K562 (cell line): ENCODE data around the gene C4orf51. TPM values are rescaled to one million over a fixed set of nuclear protein-coding genes. Genes with fewer than 3 reads are reported as not detected.

Experiments used
- ATAC-seq: fragments of 200-7000 bp; cut with Tn5 transposase; 3 replicates; pipeline ENCODE4 v1.9.1; 2020; ENCODE audit warnings: moderate library complexity
- BruUV-seq: library from RNA; stranded (reverse); fragments of 400-500 nt; replicated peaks from 2 replicates; lab custom pipeline; 2021; lab: Mats Ljungman, UMichigan
- CTCF ChIA-PET: fragments of 300-600 bp; formaldehyde crosslinking; extraction: SDS; loops from one replicate; lab custom pipeline; 2021; ENCODE audit warnings: low intra/inter-chr PET ratio; lab: Yijun Ruan, JAX
- POLR2A ChIA-PET: fragments of 300-600, 350-650 bp; sonication (Branson Sonifier 250); formaldehyde crosslinking; extraction: SDS; loops from one replicate; lab custom pipeline; 2021; ENCODE audit warnings: antibody characterized with exemption, inconsistent platforms; lab: Yijun Ruan, JAX
- DNase-seq, 4 experiments: peaks; one replicate each; pipeline versions ENCODE4 v3.0.0 to v3.0.0-alpha.2; 2011 to 2018; ENCODE audit warnings: low spot score in 3 of 4, mixed read lengths in 3 of 4; ENCODE audit errors: extremely low read depth in 1 of 4
- FAIRE-seq: peaks from 2 replicates; lab custom pipeline; 2011; peaks lifted over from hg19 to GRCh38; lab: Jason Lieb, UNC
- H2AFZ ChIP-seq: 2 replicates; pipeline ENCODE4 v1.6.0; 2011; ENCODE audit warnings: low read depth, low read length, control low read depth, inconsistent platforms
- H3K27ac ChIP-seq: fragments of 200-600 bp; 3 replicates; pipeline ENCODE4 v1.8.0; 2011; ENCODE audit warnings: low read depth, mild to moderate bottlenecking, control low read depth, inconsistent platforms, low read length, moderate library complexity, mixed read lengths; ENCODE audit errors: extremely low read depth
- H3K27me3 ChIP-seq, 2 experiments: fragments of 300-600 bp in 1 of 2; 2 replicates in 1 of 2; 3 replicates in 1 of 2; pipeline versions ENCODE4 v1.6.0 to v1.8.0; 2011; ENCODE audit warnings: inconsistent platforms in 2 of 2, low read length in 2 of 2, mild to moderate bottlenecking in 1 of 2, mixed read lengths in 1 of 2, moderate library complexity in 1 of 2; ENCODE audit not compliant: control insufficient read depth in 2 of 2, insufficient read depth in 2 of 2
- H3K36me3 ChIP-seq: fragments of 300-600 bp; 3 replicates; pipeline ENCODE4 v1.8.0; 2011; ENCODE audit warnings: mild to moderate bottlenecking, low read length, inconsistent platforms; ENCODE audit not compliant: control insufficient read depth, insufficient read depth
- H3K4me1 ChIP-seq, 2 experiments: fragments of 200-600 bp in 1 of 2; replicated peaks in 1 of 2; 2 replicates in 1 of 2; 3 replicates in 1 of 2; pipeline versions ENCODE4 v1.5.1 to v1.8.0; 2011; ENCODE audit warnings: inconsistent platforms in 2 of 2, low read length in 2 of 2, mild to moderate bottlenecking in 1 of 2, mixed read lengths in 1 of 2, moderate library complexity in 1 of 2; ENCODE audit not compliant: control insufficient read depth in 2 of 2, insufficient read depth in 2 of 2
- H3K4me2 ChIP-seq: 2 replicates; pipeline ENCODE4 v1.6.1; 2011; ENCODE audit warnings: low read length, control low read depth, inconsistent platforms, mixed read lengths; ENCODE audit not compliant: insufficient read depth
- H3K4me3 ChIP-seq: fragments of 200-600 bp; sonication (generic), shearing (Covaris generic); 2 replicates; pipeline ENCODE4 v1.5.1; 2016; ENCODE audit warnings: control low read depth, inconsistent platforms
- H3K79me2 ChIP-seq: fragments of 200-600 bp; 3 replicates; pipeline ENCODE4 v1.8.0; 2011; ENCODE audit warnings: low read length, inconsistent platforms; ENCODE audit not compliant: control insufficient read depth, insufficient read depth
- H3K9ac ChIP-seq, 2 experiments: 2 replicates each; pipeline versions ENCODE4 v1.6.0 to v1.6.1; 2011; ENCODE audit warnings: low read depth in 2 of 2, low read length in 2 of 2, control low read depth in 1 of 2, inconsistent platforms in 1 of 2, mild to moderate bottlenecking in 1 of 2, mixed read lengths in 1 of 2; ENCODE audit not compliant: insufficient read depth in 1 of 2
- H3K9me1 ChIP-seq: one replicate; pipeline ENCODE4 v1.6.0; 2011; ENCODE audit warnings: inconsistent platforms, mild to moderate bottlenecking, low read length, moderate library complexity; ENCODE audit not compliant: control insufficient read depth, insufficient read depth
- H3K9me3 ChIP-seq: replicated peaks from 2 replicates; pipeline ENCODE4 v1.5.1; 2011; ENCODE audit warnings: low read depth, low read length, inconsistent platforms; ENCODE audit not compliant: control insufficient read depth, insufficient read depth
- H4K20me1 ChIP-seq: replicated peaks from 2 replicates; pipeline ENCODE4 v1.6.1; 2011; ENCODE audit warnings: low read length, inconsistent platforms, mixed read lengths; ENCODE audit not compliant: control insufficient read depth, insufficient read depth
- ELF4 ChIP-seq: fragments of 450-650 bp; formaldehyde crosslinking; IDR thresholded peaks from 2 replicates; pipeline ENCODE4 v1.4.0; 2022; ENCODE audit warnings: missing genetic modification characterization
- GATAD2B ChIP-seq: fragments of 450-650 bp; IDR thresholded peaks from 2 replicates; pipeline ENCODE4 v1.6.1; 2017; ENCODE audit warnings: mild to moderate bottlenecking, borderline replicate concordance
- IRF1 ChIP-seq: sonication (generic); formaldehyde crosslinking; IDR thresholded peaks from 2 replicates; pipeline ENCODE4 v1.8.0; 2022; ENCODE audit warnings: missing genetic modification reagents, mild to moderate bottlenecking, borderline replicate concordance
- NCOR1 ChIP-seq: fragments of 450-650 bp; IDR thresholded peaks from 2 replicates; pipeline ENCODE4 v1.6.1; 2016; ENCODE audit warnings: mild to moderate bottlenecking, moderate library complexity
- POLR2A ChIP-seq: fragments of 450-650 bp; conservative IDR thresholded peaks from 2 replicates; pipeline ENCODE4 v1.6.1; 2016
- PYGO2 ChIP-seq: fragments of 450-650 bp; IDR thresholded peaks from 2 replicates; pipeline ENCODE4 v1.6.1; 2016; ENCODE audit warnings: mild to moderate bottlenecking, missing genetic modification characterization, moderate library complexity, missing compliant biosample characterization
- SREBF1 ChIP-seq: fragments of 150-350 bp; IDR thresholded peaks from 2 replicates; pipeline ENCODE4 v1.6.1; 2014; ENCODE audit warnings: antibody characterized with exemption, low read depth, low read length, borderline replicate concordance
- YY1 ChIP-seq, 3 experiments: IDR thresholded peaks; 2 replicates each; pipeline ENCODE4 v1.6.1; 2011; ENCODE audit warnings: low read length in 2 of 3, mild to moderate bottlenecking in 2 of 3, moderate library complexity in 2 of 3, borderline replicate concordance in 1 of 3, control low read depth in 1 of 3, low read depth in 1 of 3; ENCODE audit not compliant: insufficient read depth in 3 of 3, insufficient replicate concordance in 2 of 3, control insufficient read depth in 1 of 3, insufficient read length in 1 of 3; ENCODE audit errors: extremely low read depth in 1 of 3
- ZBTB7A ChIP-seq: IDR thresholded peaks from 2 replicates; pipeline ENCODE4 v1.6.1; 2011; ENCODE audit warnings: low read depth, mild to moderate bottlenecking, low read length, moderate library complexity, borderline replicate concordance; ENCODE audit not compliant: control insufficient read depth
- ZNF121 ChIP-seq: sonication (generic); formaldehyde crosslinking; conservative IDR thresholded peaks from 2 replicates; pipeline ENCODE4 v1.8.0; 2022; ENCODE audit warnings: missing genetic modification reagents
- ZNF639 ChIP-seq, 2 experiments: fragments of 200-800 bp in 1 of 2; sonication (Bioruptor generic) in 1 of 2; sonication (generic) in 1 of 2; formaldehyde crosslinking in 1 of 2; IDR thresholded peaks in 1 of 2; conservative IDR thresholded peaks in 1 of 2; 2 replicates each; pipeline versions ENCODE4 v1.5.0 to v1.6.1; 2016 to 2020; ENCODE audit warnings: missing compliant biosample characterization in 1 of 2, missing genetic modification characterization in 1 of 2, missing genetic modification reagents in 1 of 2
- WGBS: fragments of 100-300 bp; shearing (Covaris generic); methylation state at CpG from one replicate; pipeline ENCODE4 v1.1.6; 2016; ENCODE audit warnings: low coverage, mixed read lengths; ENCODE audit not compliant: insufficient coverage; ENCODE audit errors: missing lambda C conversion rate; 5-methylcytosine and 5-hydroxymethylcytosine counted together
- in situ Hi-C: fragments of 300-500 bp; cut with MboI; formaldehyde crosslinking; loops from 4 replicates; pipeline ENCODE4 v1.15.0; 2018; ENCODE audit warnings: inconsistent platforms, mixed read lengths
- intact Hi-C: fragments of 100-400 bp; cut with micrococcal nuclease; formaldehyde crosslinking; loops from 2 replicates; pipeline ENCODE4 v1.14.2; 2022
- polyA plus RNA-seq, 8 experiments: library from polyadenylated mRNA; depleted of rRNA in 4 of 8; stranded (reverse) in 5 of 8; unstranded in 3 of 8; fragments of >200 nt; fragmentation: Nextera tagmentation in 2 of 8; fragmentation: Illumina TruSeq in 1 of 8; extraction: Ambion mirVana in 2 of 8; extraction: Trizol in 1 of 8; gene quantifications; 2 replicates each; pipeline versions ENCODE4 v1.2.1 to v1.2.3, GENCODE V29; 2011 to 2014; ENCODE audit warnings: inconsistent platforms in 1 of 8, missing spikeins in 1 of 8
- total RNA-seq, 7 experiments: library from RNA; depleted of rRNA in 6 of 7; stranded (reverse); fragments of >200 nt in 6 of 7; fragmentation: Illumina TruSeq in 2 of 7; extraction: Trizol in 2 of 7; gene quantifications; 2 replicates each; pipeline versions ENCODE4 v1.2.1 to v1.2.3, GENCODE V29; 2011 to 2021; ENCODE audit warnings: low replicate concordance in 1 of 7

C4orf51 gene
- total and polyA plus RNA-seq, 9 of the 15 experiments (the other 6 are each of a cell fraction or from before 2014, with no cell fraction given), result not detected

GRCh38 chr4:145723336-145723735 lies 43.4 kb downstream of the C4orf51 start:
- Histone ChIP-seq H3K27me3 (no peaks in the 10 kb centered on the region; a peak in 1 of 5 replicates), H3K4me1 (no peaks in the 10 kb centered on the region), H3K9ac (no peak overlapping the region), H3K4me3 (no peak overlapping the region), H3K9me3 (no peaks in the 10 kb centered on the region), H3K9me1 (no peaks in the 10 kb centered on the region), H3K4me2 (no peak overlapping the region), H3K36me3 (no peaks in the 10 kb centered on the region), H3K79me2 (no peaks in the 10 kb centered on the region), H4K20me1 (no peaks in the 10 kb centered on the region; the same call in 1 of the 2 replicates), H3K27ac (no peak overlapping the region), H2AFZ (no peak overlapping the region)
- ChIA-PET POLR2A (no interaction called here), CTCF (no interaction called here)
- no peak for ATAC-seq
- 0% methylated on average over 2 of the region's 2 CpGs for WGBS
- intact Hi-C loops, result no loop called here
- no TSS peak for BruUV-seq
- in situ Hi-C loops, result no loop called here
- no peak for DNase-seq
- FAIRE-seq, result no peak
- TF ChIP-seq ELF4 (no peak), YY1 (IDR thresholded peaks at IDR 0.05; ENCODE audit: borderline replicate concordance in 1 of 3, control insufficient read depth in 1 of 3, extremely low read depth in 1 of 3, insufficient read depth in 3 of 3, insufficient read length in 1 of 3, insufficient replicate concordance in 2 of 3, low read depth in 1 of 3, low read length in 2 of 3) (no peak), IRF1 (CRISPR knock-in tag) (no peak), NCOR1 (no peak), GATAD2B (no peak), ZNF639 (CRISPR knock-in tag; conservative IDR thresholded peaks at IDR 0.05 in 1 of 2, IDR thresholded peaks at IDR 0.05 in 1 of 2) (no peak), PYGO2 (no peak), SREBF1 (no peak), POLR2A (no peak), ZNF121 (CRISPR knock-in tag) (no peak), ZBTB7A (no peak)
